HEK293 (cell line): ENCODE results near the gene TXNDC11.

Experiments
- CTCF ChIA-PET: fragments of 350-600 bp; formaldehyde crosslinking; extraction: SDS; loops from one replicate; lab custom pipeline; 2021; ENCODE audit warnings: antibody characterized with exemption; lab: Yijun Ruan, JAX
- POLR2A ChIA-PET: fragments of 300-600 bp; formaldehyde crosslinking; extraction: SDS; loops from one replicate; lab custom pipeline; 2020; ENCODE audit warnings: antibody characterized with exemption, inconsistent platforms; lab: Yijun Ruan, JAX
- H3K27ac ChIP-seq: fragments of 200-500 bp; sonication (Bioruptor generic); 2 replicates; pipeline ENCODE4 v1.5.1; 2014; ENCODE audit warnings: low read depth, low read length, control low read depth, inconsistent platforms; ENCODE audit errors: extremely low read depth
- H3K36me3 ChIP-seq, 2 experiments: fragments of 200-500 bp in 1 of 2; sonication (Bioruptor generic) in 1 of 2; 1 replicate in 1 of 2; 2 replicates in 1 of 2; pipeline ENCODE4 v1.5.1; 2014 to 2017; ENCODE audit warnings: inconsistent platforms in 2 of 2, low read length in 2 of 2; ENCODE audit not compliant: control insufficient read depth in 2 of 2, insufficient read depth in 1 of 2
- H3K4me1 ChIP-seq: fragments of 200-500 bp; sonication (Bioruptor generic); 2 replicates; pipeline ENCODE4 v1.5.1; 2014; ENCODE audit warnings: mild to moderate bottlenecking, low read length, inconsistent platforms; ENCODE audit not compliant: control insufficient read depth, insufficient read depth
- H3K4me3 ChIP-seq: 2 replicates; pipeline ENCODE4 v1.5.1; 2011; ENCODE audit warnings: low read depth, mild to moderate bottlenecking, control low read depth, low read length, moderate library complexity
- H3K9me3 ChIP-seq: fragments of 200-500 bp; sonication (Bioruptor generic); 2 replicates; pipeline ENCODE4 v1.5.1; 2014; ENCODE audit warnings: low read depth, low read length, inconsistent platforms; ENCODE audit not compliant: control insufficient read depth, insufficient read depth
- MEIS1 ChIP-seq: sonication (generic); formaldehyde crosslinking; IDR thresholded peaks from 2 replicates; pipeline ENCODE4 v1.8.1; 2022; ENCODE audit warnings: missing genetic modification reagents, mild to moderate bottlenecking, borderline replicate concordance
- SP2 ChIP-seq: fragments of 450-650 bp; formaldehyde crosslinking; IDR thresholded peaks from 2 replicates; pipeline ENCODE4 v1.5.1; 2016; ENCODE audit warnings: missing biosample characterization, missing genetic modification characterization
- SP7 ChIP-seq: fragments of 450-650 bp; formaldehyde crosslinking; IDR thresholded peaks from 2 replicates; pipeline ENCODE4 v1.5.1; 2016; ENCODE audit warnings: missing biosample characterization, missing genetic modification characterization
- ZBTB17 ChIP-seq: fragments of 450-650 bp; formaldehyde crosslinking; IDR thresholded peaks from 2 replicates; pipeline ENCODE4 v1.5.1; 2016; ENCODE audit warnings: missing biosample characterization, missing genetic modification characterization
- ZBTB8A ChIP-seq: fragments of 450-650 bp; formaldehyde crosslinking; IDR thresholded peaks from 2 replicates; pipeline ENCODE4 v1.5.1; 2016; ENCODE audit warnings: missing biosample characterization, missing genetic modification characterization
- ZNF23 ChIP-seq: fragments of 450-650 bp; formaldehyde crosslinking; IDR thresholded peaks from 2 replicates; pipeline ENCODE4 v1.5.1; 2016; ENCODE audit warnings: missing biosample characterization, missing genetic modification characterization, borderline replicate concordance
- ZNF335 ChIP-seq: fragments of 450-650 bp; formaldehyde crosslinking; conservative IDR thresholded peaks from 2 replicates; pipeline ENCODE4 v1.5.1; 2016; ENCODE audit warnings: missing biosample characterization, missing genetic modification characterization
- ZNF473 ChIP-seq: fragments of 450-650 bp; formaldehyde crosslinking; IDR thresholded peaks from 2 replicates; pipeline ENCODE4 v1.5.1; 2017; ENCODE audit warnings: missing biosample characterization, missing genetic modification characterization
- ZNF561 ChIP-seq: fragments of 450-650 bp; IDR thresholded peaks from 2 replicates; pipeline ENCODE4 v1.5.1; 2018; ENCODE audit warnings: missing biosample characterization, missing genetic modification characterization, borderline replicate concordance
- ZNF629 ChIP-seq: fragments of 450-650 bp; formaldehyde crosslinking; IDR thresholded peaks from 2 replicates; pipeline ENCODE4 v1.5.1; 2017; ENCODE audit warnings: missing biosample characterization, missing genetic modification characterization
- ZNF707 ChIP-seq: fragments of 450-650 bp; formaldehyde crosslinking; IDR thresholded peaks from 2 replicates; pipeline ENCODE4 v1.5.1; 2016; ENCODE audit warnings: missing biosample characterization, missing genetic modification characterization
- TF ChIP-seq, protein P1 (sequence below): fragments of 450-650 bp; formaldehyde crosslinking; IDR thresholded peaks from 2 replicates; pipeline ENCODE4 v1.5.1; 2016; ENCODE audit warnings: missing biosample characterization, missing genetic modification characterization
- TF ChIP-seq, protein P2 (sequence below): fragments of 450-650 bp; formaldehyde crosslinking; optimal IDR thresholded peaks from 2 replicates; pipeline ENCODE3; 2016; ENCODE audit warnings: missing biosample characterization, mild to moderate bottlenecking, missing genetic modification characterization
- TF ChIP-seq, protein P3 (sequence below): fragments of 450-650 bp; formaldehyde crosslinking; IDR thresholded peaks from 2 replicates; pipeline ENCODE4 v1.5.1; 2017; ENCODE audit warnings: missing biosample characterization, mild to moderate bottlenecking, missing genetic modification characterization, moderate library complexity
- TF ChIP-seq, protein P4 (sequence below): fragments of 450-650 bp; formaldehyde crosslinking; IDR thresholded peaks from 2 replicates; pipeline ENCODE4 v1.5.1; 2017; ENCODE audit warnings: missing biosample characterization, missing genetic modification characterization

Gene TXNDC11

DNA sequence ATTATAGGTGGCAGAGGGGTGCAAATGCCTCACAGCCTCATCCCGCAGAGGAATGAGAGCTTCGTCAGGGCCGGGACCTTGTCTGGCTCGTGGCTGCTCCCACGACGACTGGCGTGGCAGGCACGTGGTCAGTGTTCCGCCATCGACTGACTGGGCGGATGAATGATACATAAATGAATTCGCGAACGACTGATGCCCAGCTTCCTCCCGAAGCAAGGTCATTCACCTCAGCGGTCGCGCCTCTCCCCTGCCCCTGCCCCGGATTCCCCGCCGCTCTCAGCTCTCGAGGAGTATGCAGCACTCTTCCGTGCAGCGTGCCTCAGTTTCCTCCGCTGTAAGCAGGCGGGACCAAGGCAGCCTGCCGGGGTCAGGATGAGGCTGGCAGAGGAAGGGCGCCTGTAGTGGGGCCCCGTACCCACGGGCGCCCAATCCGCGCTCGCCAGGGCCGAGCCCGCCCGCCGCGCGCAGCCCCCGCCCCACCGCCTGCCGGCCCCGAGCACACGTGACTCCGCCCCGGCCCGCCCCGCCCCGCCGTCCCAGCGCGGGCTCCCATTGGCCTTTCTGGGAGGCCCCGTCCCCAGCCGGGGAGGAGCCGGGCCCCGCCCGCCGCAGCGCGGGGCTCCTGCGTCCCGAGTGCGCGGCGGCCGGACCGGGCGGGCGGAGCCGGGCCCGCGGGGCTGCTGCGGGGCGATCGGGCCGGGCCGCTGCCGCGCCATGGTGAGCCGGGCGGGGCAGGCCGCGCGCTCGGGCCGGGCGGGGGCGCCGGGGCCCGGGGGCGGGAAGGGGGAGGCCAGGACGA, 74.6 kb downstream of the TXNDC11 start, which contains the start of gene SNN:
TSS of gene SNN (plus strand) at position 632 of the 799 bp plus-strand sequence. CDS start 7,605 bp downstream, outside the sequence.
- Histone ChIP-seq H3K27ac (no peak within 1 kb of the TSS), H3K9me3 (no peaks in the 10 kb centered on the region), H3K4me1 (no peaks in the 10 kb centered on the region), H3K4me3 (peak within 1 kb of the TSS; percentile 47), H3K36me3 (no peaks in the 10 kb centered on the region)
- CTCF ChIA-PET, result interaction anchor here (0.5 to 0.6 kb wide), 4 partner anchors 44 to 714 kb away, joined by 3 read pairs; no protein-coding TSS in a partner anchor
- POLR2A ChIA-PET, result no interaction called here
- no peak for TF ChIP-seq ZNF23
- TF ChIP-seq ZNF335 (tag by site-specific recombination), result peak; percentile 99
- TF ChIP-seq, protein P1, sequence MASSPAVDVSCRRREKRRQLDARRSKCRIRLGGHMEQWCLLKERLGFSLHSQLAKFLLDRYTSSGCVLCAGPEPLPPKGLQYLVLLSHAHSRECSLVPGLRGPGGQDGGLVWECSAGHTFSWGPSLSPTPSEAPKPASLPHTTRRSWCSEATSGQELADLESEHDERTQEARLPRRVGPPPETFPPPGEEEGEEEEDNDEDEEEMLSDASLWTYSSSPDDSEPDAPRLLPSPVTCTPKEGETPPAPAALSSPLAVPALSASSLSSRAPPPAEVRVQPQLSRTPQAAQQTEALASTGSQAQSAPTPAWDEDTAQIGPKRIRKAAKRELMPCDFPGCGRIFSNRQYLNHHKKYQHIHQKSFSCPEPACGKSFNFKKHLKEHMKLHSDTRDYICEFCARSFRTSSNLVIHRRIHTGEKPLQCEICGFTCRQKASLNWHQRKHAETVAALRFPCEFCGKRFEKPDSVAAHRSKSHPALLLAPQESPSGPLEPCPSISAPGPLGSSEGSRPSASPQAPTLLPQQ (tag by site-specific recombination), result 0 out of 2 replicates have a peak, but pooled peaks have one; percentile 26
- TF ChIP-seq ZNF473 (tag by site-specific recombination), result no peak
- 0 out of 2 replicates have a peak, but pooled peaks have one; percentile 23 for TF ChIP-seq SP7 (tag by site-specific recombination)
- TF ChIP-seq ZNF561 (tag by site-specific recombination), result 0 out of 2 replicates have a peak, but pooled peaks have one; percentile 30
- TF ChIP-seq, protein P2, sequence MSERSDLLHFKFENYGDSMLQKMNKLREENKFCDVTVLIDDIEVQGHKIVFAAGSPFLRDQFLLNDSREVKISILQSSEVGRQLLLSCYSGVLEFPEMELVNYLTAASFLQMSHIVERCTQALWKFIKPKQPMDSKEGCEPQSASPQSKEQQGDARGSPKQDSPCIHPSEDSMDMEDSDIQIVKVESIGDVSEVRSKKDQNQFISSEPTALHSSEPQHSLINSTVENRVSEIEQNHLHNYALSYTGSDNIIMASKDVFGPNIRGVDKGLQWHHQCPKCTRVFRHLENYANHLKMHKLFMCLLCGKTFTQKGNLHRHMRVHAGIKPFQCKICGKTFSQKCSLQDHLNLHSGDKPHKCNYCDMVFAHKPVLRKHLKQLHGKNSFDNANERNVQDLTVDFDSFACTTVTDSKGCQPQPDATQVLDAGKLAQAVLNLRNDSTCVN (tag by site-specific recombination), result peak; percentile 36
- TF ChIP-seq ZBTB8A (tag by site-specific recombination), result peak; percentile 86
- 0 out of 2 replicates have a peak, but pooled peaks have one; percentile 11 for TF ChIP-seq SP2
- TF ChIP-seq ZNF629 (tag by site-specific recombination), result no peak

DNA sequence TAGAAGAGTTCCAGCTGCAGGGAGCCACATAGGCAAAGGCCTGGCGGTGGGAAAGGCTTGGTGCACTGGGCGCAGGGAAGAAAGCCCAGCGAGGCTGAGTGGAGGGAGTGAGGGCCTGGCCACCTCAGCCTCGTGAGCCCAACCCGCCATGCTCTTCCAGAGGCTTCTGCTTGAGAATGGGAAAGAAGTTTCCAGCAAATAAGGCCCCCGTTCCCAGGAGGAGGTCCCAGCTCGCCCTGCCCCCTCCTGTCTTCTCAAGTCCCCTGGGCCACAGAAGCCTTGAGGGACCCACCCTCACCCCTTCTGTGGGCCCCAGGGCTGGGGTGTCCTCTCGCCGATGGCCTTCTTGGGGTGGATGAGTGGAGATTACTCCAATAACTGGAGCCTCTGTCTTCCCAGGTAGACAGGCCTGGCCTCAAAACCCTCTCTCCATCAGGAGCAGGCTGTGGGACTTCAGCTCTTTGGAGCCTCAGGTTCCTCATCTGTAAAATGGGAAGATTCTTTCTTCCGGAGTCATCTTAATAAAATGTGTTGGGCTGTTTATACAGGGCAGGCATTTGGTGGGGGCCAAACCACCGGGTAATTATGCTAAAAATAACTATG, 75.3 kb downstream of the TXNDC11 start:
- Histone ChIP-seq H3K9me3 (no peaks in the 10 kb centered on the region), H3K27ac (no peak overlapping the region), H3K36me3 (no peaks in the 10 kb centered on the region), H3K4me3 (no peak overlapping the region), H3K4me1 (no peaks in the 10 kb centered on the region)
- TF ChIP-seq, protein P3, sequence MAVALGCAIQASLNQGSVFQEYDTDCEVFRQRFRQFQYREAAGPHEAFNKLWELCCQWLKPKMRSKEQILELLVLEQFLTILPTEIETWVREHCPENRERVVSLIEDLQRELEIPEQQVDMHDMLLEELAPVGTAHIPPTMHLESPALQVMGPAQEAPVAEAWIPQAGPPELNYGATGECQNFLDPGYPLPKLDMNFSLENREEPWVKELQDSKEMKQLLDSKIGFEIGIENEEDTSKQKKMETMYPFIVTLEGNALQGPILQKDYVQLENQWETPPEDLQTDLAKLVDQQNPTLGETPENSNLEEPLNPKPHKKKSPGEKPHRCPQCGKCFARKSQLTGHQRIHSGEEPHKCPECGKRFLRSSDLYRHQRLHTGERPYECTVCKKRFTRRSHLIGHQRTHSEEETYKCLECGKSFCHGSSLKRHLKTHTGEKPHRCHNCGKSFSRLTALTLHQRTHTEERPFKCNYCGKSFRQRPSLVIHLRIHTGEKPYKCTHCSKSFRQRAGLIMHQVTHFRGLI, result peak; percentile 82; the same call in 1 of the 2 replicates
- TF ChIP-seq MEIS1 (CRISPR knock-in tag), result no peak
- CTCF ChIA-PET, result interaction anchor here (0.6 kb wide), 3 partner anchors 130 to 368 kb away, joined by 3 read pairs; partner anchors contain the start of gene ZC3H7A
- POLR2A ChIA-PET, result no interaction called here

DNA sequence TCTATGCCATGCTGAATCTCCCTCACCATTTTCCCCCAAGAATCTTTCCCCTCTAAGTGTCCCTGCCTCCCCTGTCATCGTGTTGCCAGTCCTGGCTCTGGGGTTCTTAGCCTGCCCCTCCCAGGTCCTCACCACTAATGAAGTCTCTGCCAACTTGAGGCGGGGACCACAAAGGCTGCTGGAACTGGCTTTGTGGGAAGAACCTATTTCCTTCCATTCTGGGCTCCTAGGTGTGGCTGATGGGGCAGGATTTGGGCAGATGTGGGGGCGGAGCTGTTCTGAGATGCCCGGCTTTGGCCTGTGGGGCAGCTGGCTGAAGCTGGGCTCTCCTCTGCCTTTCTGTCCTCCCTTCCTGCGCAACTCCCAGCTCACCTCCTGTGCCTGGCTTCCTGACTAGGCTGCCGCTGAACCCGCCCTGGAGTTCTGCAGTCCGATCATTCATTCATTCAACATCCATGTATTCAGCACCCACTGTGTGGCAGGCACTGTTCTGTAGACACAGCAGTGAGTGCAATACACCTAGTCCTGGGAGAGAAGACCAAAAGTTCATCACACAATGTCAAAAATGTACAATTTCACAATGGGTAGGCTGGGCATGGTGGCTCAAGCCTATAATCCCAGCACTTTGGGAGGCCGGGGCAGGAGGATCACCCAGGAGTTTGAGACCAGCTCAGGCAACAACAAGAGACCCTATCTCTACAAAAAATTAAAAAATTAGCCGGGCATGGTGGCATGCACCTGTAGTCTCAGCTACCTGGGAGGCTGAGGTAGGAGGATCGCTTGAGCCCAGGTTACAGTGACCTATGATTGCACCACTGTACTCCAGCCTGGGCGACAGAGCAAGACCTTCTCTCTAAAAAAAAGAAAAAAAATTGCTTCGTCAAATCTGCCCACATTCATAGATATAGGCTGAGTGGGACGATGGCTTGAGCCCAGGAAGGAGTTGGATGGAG, 76.3 kb downstream of the TXNDC11 start:
- TF ChIP-seq, protein P4, sequence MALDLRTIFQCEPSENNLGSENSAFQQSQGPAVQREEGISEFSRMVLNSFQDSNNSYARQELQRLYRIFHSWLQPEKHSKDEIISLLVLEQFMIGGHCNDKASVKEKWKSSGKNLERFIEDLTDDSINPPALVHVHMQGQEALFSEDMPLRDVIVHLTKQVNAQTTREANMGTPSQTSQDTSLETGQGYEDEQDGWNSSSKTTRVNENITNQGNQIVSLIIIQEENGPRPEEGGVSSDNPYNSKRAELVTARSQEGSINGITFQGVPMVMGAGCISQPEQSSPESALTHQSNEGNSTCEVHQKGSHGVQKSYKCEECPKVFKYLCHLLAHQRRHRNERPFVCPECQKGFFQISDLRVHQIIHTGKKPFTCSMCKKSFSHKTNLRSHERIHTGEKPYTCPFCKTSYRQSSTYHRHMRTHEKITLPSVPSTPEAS (tag by site-specific recombination), result no peak
- TF ChIP-seq ZBTB17 (tag by site-specific recombination) (0 out of 2 replicates have a peak, but pooled peaks have one; percentile 15), ZNF707 (tag by site-specific recombination) (no peak)
- H3K4me1 ChIP-seq, result no peaks in the 10 kb centered on the region
- CTCF ChIA-PET, result interaction anchor here (0.6 to 0.7 kb wide), 6 partner anchors 20 to 716 kb away, joined by 3 to 4 read pairs (median 3); partner anchors contain the start of gene ZC3H7A

More for the DNA sequence above, 76.3 kb downstream of the TXNDC11 start:
- H3K4me3 ChIP-seq, result no peak overlapping the region
- H3K27ac ChIP-seq, result no peak overlapping the region
- no peaks in the 10 kb centered on the region for H3K36me3 ChIP-seq
- POLR2A ChIA-PET, result no interaction called here
- no peaks in the 10 kb centered on the region for H3K9me3 ChIP-seq
